GM21737 (cell line): ENCODE data around the gene PLA2G4C.
A peak's percentile ranks its signal among the peaks of the same experiment; 100 is the strongest.

ENCODE experiments used
- ATAC-seq: cut with Tn5 transposase; IDR thresholded peaks from one replicate; pipeline ENCODE4 v1.9.1; 2021; ENCODE audit warnings: mild to moderate bottlenecking, moderate library complexity; ENCODE audit not compliant: unreplicated experiment

PLA2G4C gene

GRCh38 chr19:48110350-48110966 is at the start of gene PLA2G4C:
Gene PLA2G4C (minus strand): TSS chr19:48110817. CDS start chr19:48106529, 4,288 bp downstream.
- ATAC-seq = peak; percentile 46

GRCh38 chr19:48158210-48158790 is 47.7 kb upstream of the PLA2G4C start:
- ATAC-seq = no peak

GRCh38 chr19:48154003-48154402 is 43.4 kb upstream of the PLA2G4C start:
- ATAC-seq = no peak

- no peak for ATAC-seq
Observed at GRCh38 chr19:48152551-48152950, 41.9 kb upstream of the PLA2G4C start.

- no peak for ATAC-seq
Observed at GRCh38 chr19:48149430-48149829, 38.8 kb upstream of the PLA2G4C start.

- ATAC-seq = no peak
Observed at GRCh38 chr19:48148576-48148975, 38.0 kb upstream of the PLA2G4C start.

GRCh38 chr19:48147597-48148175 is 37.1 kb upstream of the PLA2G4C start:
- ATAC-seq = no peak

- ATAC-seq = no peak
Observed at GRCh38 chr19:48139053-48139452, 28.4 kb upstream of the PLA2G4C start.

GRCh38 chr19:48137411-48137810 is 26.8 kb upstream of the PLA2G4C start:
- no peak for ATAC-seq

GRCh38 chr19:48136547-48136946 is 25.9 kb upstream of the PLA2G4C start:
- no peak for ATAC-seq

GRCh38 chr19:48135411-48135810 is 24.8 kb upstream of the PLA2G4C start:
- no peak for ATAC-seq

GRCh38 chr19:48133094-48133493 is 22.5 kb upstream of the PLA2G4C start:
- ATAC-seq = no peak

GRCh38 chr19:48127561-48127960 is 16.9 kb upstream of the PLA2G4C start:
- no peak for ATAC-seq

GRCh38 chr19:48123907-48124651 is 13.5 kb upstream of the PLA2G4C start:
- ATAC-seq = no peak

- no peak for ATAC-seq
Observed at GRCh38 chr19:48122421-48122820, 11.8 kb upstream of the PLA2G4C start.

GRCh38 chr19:48121909-48122371 is 11.3 kb upstream of the PLA2G4C start:
- peak; percentile 57 for ATAC-seq

- ATAC-seq = no peak
Observed at GRCh38 chr19:48121066-48121465, 10.4 kb upstream of the PLA2G4C start.

GRCh38 chr19:48120505-48120904 is 9.9 kb upstream of the PLA2G4C start:
- no peak for ATAC-seq

GRCh38 chr19:48118131-48118517 is 7.5 kb upstream of the PLA2G4C start:
- ATAC-seq = no peak

- ATAC-seq = no peak
Observed at GRCh38 chr19:48117515-48118130, 7.0 kb upstream of the PLA2G4C start.

- no peak for ATAC-seq
Observed at GRCh38 chr19:48113190-48113917, 2.7 kb upstream of the PLA2G4C start.
